NCI-H524 (cell line): ENCODE results near the gene CDCP2.

Source experiments
- DNase-seq, 2 experiments: peaks; one replicate each; lab custom pipeline; 2025; lab: John Stamatoyannopoulos, UW

Gene CDCP2

GRCh38 chr1:54136963-54137533 lies 15.8 kb downstream of the CDCP2 start:
- DNase-seq, result no peak

- no peak for DNase-seq
Measured at GRCh38 chr1:54136269-54136896, 16.4 kb downstream of the CDCP2 start.

- DNase-seq, result no peak
Measured at GRCh38 chr1:54135436-54136120, 17.2 kb downstream of the CDCP2 start.

- DNase-seq, result no peak
Measured at GRCh38 chr1:54134295-54134694, 18.5 kb downstream of the CDCP2 start.

GRCh38 chr1:54132495-54132894 lies 20.3 kb downstream of the CDCP2 start:
- no peak for DNase-seq

GRCh38 chr1:54131419-54131818 lies 21.4 kb downstream of the CDCP2 start:
- no peak for DNase-seq

- no peak for DNase-seq
Measured at GRCh38 chr1:54129858-54130257, 22.9 kb downstream of the CDCP2 start.

GRCh38 chr1:54127594-54128300 lies 25.1 kb downstream of the CDCP2 start:
- DNase-seq, result no peak

- no peak for DNase-seq
Measured at GRCh38 chr1:54126271-54126815, 26.5 kb downstream of the CDCP2 start.

GRCh38 chr1:54125386-54126070 lies 27.3 kb downstream of the CDCP2 start:
- DNase-seq, result peak in 1 of 2 experiments; percentile 22

- DNase-seq, result no peak
Measured at GRCh38 chr1:54124906-54125305, 27.9 kb downstream of the CDCP2 start.

GRCh38 chr1:54124472-54124871 lies 28.3 kb downstream of the CDCP2 start:
- no peak for DNase-seq

GRCh38 chr1:54122992-54123391 lies 29.8 kb downstream of the CDCP2 start:
- DNase-seq, result no peak

GRCh38 chr1:54122135-54122751 lies 30.6 kb downstream of the CDCP2 start:
- no peak for DNase-seq

GRCh38 chr1:54121482-54122134 lies 31.2 kb downstream of the CDCP2 start:
- DNase-seq, result peak; percentile 54 to 70

- DNase-seq, result no peak
Measured at GRCh38 chr1:54120698-54121481, 31.9 kb downstream of the CDCP2 start.

GRCh38 chr1:54120018-54120697 lies 32.6 kb downstream of the CDCP2 start:
- peak in 1 of 2 experiments; percentile 8 for DNase-seq

- DNase-seq, result no peak
Measured at GRCh38 chr1:54118704-54119103, 34.1 kb downstream of the CDCP2 start.

- peak in 1 of 2 experiments; percentile 49 for DNase-seq
Measured at GRCh38 chr1:54117815-54118563, 34.8 kb downstream of the CDCP2 start.
